Gastroesophageal sphincter (tissue), 4 donors: ENCODE results near the gene MMP17. TPM values are rescaled to one million over a fixed set of nuclear protein-coding genes. Genes with fewer than 3 reads are reported as not detected.

Experiments
- ATAC-seq: fragments of 150-250 bp; one replicate; pipeline ENCODE4 v1.9.1; 2016; ENCODE audit warnings: mild to moderate bottlenecking, moderate library complexity
- H3K27ac ChIP-seq, 4 donors: fragments of 200-600 bp; sonication (generic) in 3 of 4; 1 replicate in 3 of 4; 2 replicates in 1 of 4; pipeline ENCODE4 v1.5.1; 2016 to 2019
- H3K27me3 ChIP-seq: fragments of 200-600 bp; sonication (generic); one replicate; pipeline ENCODE4 v1.5.1; 2019
- H3K36me3 ChIP-seq, 2 donors: fragments of 200-600 bp; sonication (generic); one replicate each; pipeline ENCODE4 v1.5.1; 2019; ENCODE audit warnings: control low read depth in 1 of 2
- H3K4me1 ChIP-seq, 3 donors: fragments of 200-600 bp; sonication (generic); 1 replicate in 2 of 3; 2 replicates in 1 of 3; pipeline ENCODE4 v1.5.1; 2016 to 2019; ENCODE audit warnings: control low read depth in 2 of 3
- H3K4me3 ChIP-seq, 2 donors: fragments of 200-600 bp; sonication (generic); one replicate each; pipeline ENCODE4 v1.5.1; 2019; ENCODE audit warnings: mild to moderate bottlenecking in 1 of 2, moderate library complexity in 1 of 2
- H3K9me3 ChIP-seq, 3 donors: fragments of 200-600 bp; sonication (generic); one replicate each; pipeline ENCODE4 v1.5.1; 2017 to 2019; ENCODE audit warnings: control low read depth in 2 of 3
- EP300 ChIP-seq: sonication (generic); formaldehyde crosslinking; IDR thresholded peaks from one replicate; pipeline ENCODE4 v1.6.1; 2017; ENCODE audit warnings: antibody characterized with exemption, mild to moderate bottlenecking
- POLR2A ChIP-seq, 2 donors: fragments of 450-650 bp; IDR thresholded peaks; one replicate each; pipeline ENCODE4 v1.6.1; 2017; ENCODE audit warnings: antibody characterized with exemption in 2 of 2, mild to moderate bottlenecking in 2 of 2, moderate library complexity in 1 of 2
- POLR2AphosphoS5 ChIP-seq: sonication (generic); formaldehyde crosslinking; IDR thresholded peaks from one replicate; pipeline ENCODE4 v1.6.1; 2017; ENCODE audit warnings: antibody characterized with exemption
- WGBS, 2 donors: methylation state at CpG; one replicate each; pipeline ENCODE4 v1.1.5; 2018; ENCODE audit warnings: low coverage in 1 of 2; 5-methylcytosine and 5-hydroxymethylcytosine counted together
- total RNA-seq, 4 donors: library from RNA; depleted of rRNA; stranded (reverse); fragments of >200 nt; gene quantifications; one replicate each; pipeline ENCODE4 v1.1.0, GENCODE V29; 2016
- TF ChIP-seq, protein P1 (sequence below), 4 experiments: fragments of 200-600 bp in 2 of 4; fragments of 450-650 bp in 2 of 4; sonication (generic) in 1 of 4; IDR thresholded peaks; one replicate each; pipeline ENCODE4 v1.5.1; 2017 to 2019; ENCODE audit warnings: antibody characterized with exemption in 4 of 4, mild to moderate bottlenecking in 2 of 4, moderate library complexity in 2 of 4

MMP17 gene
- total RNA-seq, 4 donors from 2014 or later: 2.0 to 7.0 (median 4.5) TPM

DNA sequence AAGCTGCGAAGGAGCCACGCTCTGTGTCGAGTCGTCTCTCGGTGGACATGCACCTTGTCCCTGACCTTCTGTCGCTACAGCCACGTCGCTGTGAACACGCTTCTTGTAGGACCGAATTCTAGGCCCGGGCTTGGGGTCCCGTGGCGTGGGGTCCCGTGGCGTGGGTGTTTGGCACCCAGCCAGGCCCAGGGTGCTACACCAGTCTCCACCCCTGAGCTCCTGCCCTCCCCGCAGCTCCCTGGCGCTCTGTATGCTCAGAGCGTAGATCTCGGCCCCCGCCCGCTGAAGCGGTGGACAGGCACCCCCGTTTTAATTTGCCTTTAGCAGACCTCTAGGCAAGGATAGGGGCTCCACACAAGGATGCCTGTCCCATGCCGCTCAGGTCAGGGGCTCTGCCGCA is 16.5 kb downstream of the MMP17 start:
- Histone ChIP-seq H3K27ac (no peak overlapping the region), H3K9me3 (no peaks in the 10 kb centered on the region), H3K4me1 (no peaks in the 10 kb centered on the region), H3K36me3 (peaks cover 0 to 17% of the 10 kb centered on the region in 2 donors), H3K27me3 (no peaks in the 10 kb centered on the region), H3K4me3 (no peak overlapping the region)
- 89% methylated on average over 18 of the region's 25 CpGs; no CpG with 5 or more reads in 1 of the 2 donors for WGBS, 2 donors
- TF ChIP-seq, protein P1, sequence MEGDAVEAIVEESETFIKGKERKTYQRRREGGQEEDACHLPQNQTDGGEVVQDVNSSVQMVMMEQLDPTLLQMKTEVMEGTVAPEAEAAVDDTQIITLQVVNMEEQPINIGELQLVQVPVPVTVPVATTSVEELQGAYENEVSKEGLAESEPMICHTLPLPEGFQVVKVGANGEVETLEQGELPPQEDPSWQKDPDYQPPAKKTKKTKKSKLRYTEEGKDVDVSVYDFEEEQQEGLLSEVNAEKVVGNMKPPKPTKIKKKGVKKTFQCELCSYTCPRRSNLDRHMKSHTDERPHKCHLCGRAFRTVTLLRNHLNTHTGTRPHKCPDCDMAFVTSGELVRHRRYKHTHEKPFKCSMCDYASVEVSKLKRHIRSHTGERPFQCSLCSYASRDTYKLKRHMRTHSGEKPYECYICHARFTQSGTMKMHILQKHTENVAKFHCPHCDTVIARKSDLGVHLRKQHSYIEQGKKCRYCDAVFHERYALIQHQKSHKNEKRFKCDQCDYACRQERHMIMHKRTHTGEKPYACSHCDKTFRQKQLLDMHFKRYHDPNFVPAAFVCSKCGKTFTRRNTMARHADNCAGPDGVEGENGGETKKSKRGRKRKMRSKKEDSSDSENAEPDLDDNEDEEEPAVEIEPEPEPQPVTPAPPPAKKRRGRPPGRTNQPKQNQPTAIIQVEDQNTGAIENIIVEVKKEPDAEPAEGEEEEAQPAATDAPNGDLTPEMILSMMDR (IDR thresholded peaks at IDR 0.05): no peak
- TF ChIP-seq POLR2AphosphoS5: no peak
- TF ChIP-seq POLR2A (IDR thresholded peaks at IDR 0.05): no peak
- TF ChIP-seq EP300: no peak
- no peak for ATAC-seq

DNA sequence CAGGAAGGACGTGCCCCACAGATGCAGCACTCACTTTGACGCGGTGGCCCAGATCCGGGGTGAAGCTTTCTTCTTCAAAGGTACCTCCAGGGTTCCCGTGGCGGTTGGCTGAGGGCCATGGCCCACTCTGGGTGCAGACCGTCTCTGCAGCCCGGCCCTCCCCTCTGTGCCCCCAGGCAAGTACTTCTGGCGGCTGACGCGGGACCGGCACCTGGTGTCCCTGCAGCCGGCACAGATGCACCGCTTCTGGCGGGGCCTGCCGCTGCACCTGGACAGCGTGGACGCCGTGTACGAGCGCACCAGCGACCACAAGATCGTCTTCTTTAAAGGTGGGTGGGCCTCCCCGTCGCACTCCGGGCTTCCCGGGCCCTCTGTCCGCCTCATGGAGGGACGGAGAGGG is 16.9 kb downstream of the MMP17 start:
- no peak for ATAC-seq
- H3K36me3 ChIP-seq: peaks cover 0 to 17% of the 10 kb centered on the region in 2 donors
- WGBS, 2 donors: 60% methylated on average over 1 of the region's 29 CpGs; no CpG with 5 or more reads in 1 of the 2 donors
- no peaks in the 10 kb centered on the region for H3K4me1 ChIP-seq
- no peaks in the 10 kb centered on the region for H3K27me3 ChIP-seq
- H3K27ac ChIP-seq: no peak overlapping the region
- H3K9me3 ChIP-seq: no peaks in the 10 kb centered on the region
- TF ChIP-seq, protein P1 (IDR thresholded peaks at IDR 0.05): no peak
- TF ChIP-seq EP300 (no peak), POLR2A (IDR thresholded peaks at IDR 0.05) (no peak), POLR2AphosphoS5 (no peak)
- no peak overlapping the region for H3K4me3 ChIP-seq

DNA sequence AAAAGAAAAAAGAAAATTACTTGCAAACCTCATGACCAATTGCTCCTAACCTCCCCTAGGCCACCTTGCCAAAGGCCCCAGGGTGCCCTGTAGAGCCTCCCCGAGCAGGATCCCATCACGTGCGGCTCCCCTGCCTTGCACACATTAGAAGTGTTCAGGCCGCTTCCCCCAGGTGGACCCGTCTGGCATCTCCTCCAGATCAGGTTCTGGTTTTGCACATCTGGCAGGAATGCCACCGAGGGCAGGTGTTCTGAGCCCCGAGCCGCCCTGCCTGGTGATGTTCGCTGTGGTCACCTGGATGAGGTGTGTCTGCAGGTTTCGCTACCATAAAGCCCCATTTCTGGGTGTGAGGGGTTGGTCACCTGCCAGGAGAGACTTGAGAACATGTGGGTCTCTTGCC is 19.3 kb downstream of the MMP17 start:
- 78 to 80% methylated on average over 1 to 4 of the region's 10 CpGs for WGBS, 2 donors
- no peak overlapping the region for H3K4me3 ChIP-seq
- peaks cover 0 to 17% of the 10 kb centered on the region in 2 donors for H3K36me3 ChIP-seq
- H3K27ac ChIP-seq: no peak overlapping the region
- no peaks in the 10 kb centered on the region for H3K4me1 ChIP-seq
- H3K9me3 ChIP-seq: no peaks in the 10 kb centered on the region
- peaks cover 20% of the 10 kb centered on the region for H3K27me3 ChIP-seq
- no peak for TF ChIP-seq EP300
- TF ChIP-seq, protein P1 (IDR thresholded peaks at IDR 0.05): no peak
- TF ChIP-seq POLR2AphosphoS5: no peak
- TF ChIP-seq POLR2A (IDR thresholded peaks at IDR 0.05): no peak
- no peak for ATAC-seq

DNA sequence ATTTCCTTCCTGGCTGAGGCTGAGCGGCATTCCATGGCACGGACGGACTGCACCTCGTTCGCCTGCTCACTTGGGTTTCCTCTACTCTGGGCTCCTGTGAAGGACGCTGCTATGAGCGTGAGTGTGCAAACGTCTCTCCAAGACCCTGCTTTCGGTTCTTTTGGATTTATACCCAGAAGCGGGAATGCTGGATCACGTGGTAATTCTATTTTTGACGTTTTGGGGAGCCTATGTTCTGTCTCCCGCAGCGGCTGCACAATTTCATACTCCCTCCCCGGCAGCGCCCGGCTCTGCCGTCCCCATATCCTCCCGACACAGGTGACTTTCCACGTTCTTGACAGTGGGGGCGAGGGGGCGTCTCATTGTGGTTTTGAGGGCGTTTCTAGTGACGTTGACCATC is 20.6 kb downstream of the MMP17 start:
- H3K9me3 ChIP-seq: no peaks in the 10 kb centered on the region
- no peak for ATAC-seq
- H3K27ac ChIP-seq: no peak overlapping the region
- peaks cover 0 to 17% of the 10 kb centered on the region in 2 donors for H3K36me3 ChIP-seq
- 65 to 82% methylated on average over 5 to 8 of the region's 24 CpGs for WGBS, 2 donors
- TF ChIP-seq, protein P1 (IDR thresholded peaks at IDR 0.05): no peak
- TF ChIP-seq EP300 (no peak), POLR2A (IDR thresholded peaks at IDR 0.05) (no peak), POLR2AphosphoS5 (no peak)
- no peaks in the 10 kb centered on the region for H3K4me1 ChIP-seq
- H3K4me3 ChIP-seq: no peak overlapping the region
- peaks cover 28% of the 10 kb centered on the region for H3K27me3 ChIP-seq

DNA sequence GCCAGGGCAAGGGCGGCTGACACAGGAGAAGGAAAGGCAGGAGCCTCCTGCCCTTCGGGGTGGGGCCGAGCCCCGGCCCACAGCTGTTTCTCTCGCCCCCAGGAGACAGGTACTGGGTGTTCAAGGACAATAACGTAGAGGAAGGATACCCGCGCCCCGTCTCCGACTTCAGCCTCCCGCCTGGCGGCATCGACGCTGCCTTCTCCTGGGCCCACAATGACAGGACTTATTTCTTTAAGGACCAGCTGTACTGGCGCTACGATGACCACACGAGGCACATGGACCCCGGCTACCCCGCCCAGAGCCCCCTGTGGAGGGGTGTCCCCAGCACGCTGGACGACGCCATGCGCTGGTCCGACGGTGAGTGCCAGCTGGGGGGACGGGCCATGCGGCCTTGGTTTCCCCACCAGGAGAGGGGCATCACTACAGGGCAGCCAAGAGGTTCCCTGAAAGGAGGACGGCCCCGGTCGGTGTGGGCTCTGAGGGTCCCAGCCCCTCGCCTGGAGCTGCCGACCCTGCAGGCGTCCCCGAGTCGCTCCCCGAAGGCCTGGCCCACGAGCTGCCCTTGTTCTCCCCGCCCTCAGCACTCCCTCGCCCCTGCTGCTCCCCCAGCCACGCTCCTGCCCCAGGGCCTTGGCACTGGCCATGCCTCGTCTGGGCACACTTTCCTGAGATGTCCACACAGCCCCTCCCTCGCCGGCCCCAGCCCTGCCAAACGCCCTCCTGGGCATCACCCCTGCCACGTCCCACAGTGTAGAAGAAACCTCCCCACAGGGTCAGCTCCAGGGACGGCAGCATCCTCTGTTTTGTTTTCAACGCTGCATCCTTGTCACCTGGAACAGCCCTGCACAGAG is 21.7 kb downstream of the MMP17 start:
- H3K4me3 ChIP-seq: no peak overlapping the region
- WGBS, 2 donors: 91 to 93% methylated on average over 3 to 9 of the region's 47 CpGs
- no peaks in the 10 kb centered on the region for H3K9me3 ChIP-seq
- H3K4me1 ChIP-seq: no peaks in the 10 kb centered on the region
- no peak overlapping the region for H3K27ac ChIP-seq
- no peak for ATAC-seq
- peaks cover 0 to 12% of the 10 kb centered on the region in 2 donors for H3K36me3 ChIP-seq
- no peak for TF ChIP-seq POLR2AphosphoS5
- no peak for TF ChIP-seq EP300
- TF ChIP-seq, protein P1 (IDR thresholded peaks at IDR 0.05): no peak
- TF ChIP-seq POLR2A (IDR thresholded peaks at IDR 0.05): no peak
- peaks cover 39% of the 10 kb centered on the region for H3K27me3 ChIP-seq
